Activated CD8-positive, alpha-beta T cell treated with anti-CD3 and anti-CD28 coated beads for 36 hours (primary cell): Measurements from ENCODE around the gene XRN1. TPM values are rescaled to one million over a fixed set of nuclear protein-coding genes. Genes with fewer than 3 reads are reported as not detected.
"Not testable (repeated sequence)": the region's sequence is repeated elsewhere in the genome, so short reads cannot be mapped to it uniquely, and the experiment has no call there.

Experiments used
- ATAC-seq: fragments of 200-7000 bp; cut with Tn5 transposase; one replicate; pipeline ENCODE4 v1.10.0; 2021; ENCODE audit warnings: mild to moderate bottlenecking, moderate library complexity
- CTCF ChIA-PET: fragments of 350-600 bp; sonication (Branson Sonifier 250); formaldehyde crosslinking; loops from one replicate; lab custom pipeline; 2021; ENCODE audit warnings: antibody characterized with exemption; lab: Charles Lee
- POLR2A ChIA-PET: fragments of 350-600 bp; sonication (Branson Sonifier 250); formaldehyde crosslinking; loops from one replicate; lab custom pipeline; 2021; ENCODE audit warnings: antibody characterized with exemption; lab: Charles Lee
- DNase-seq: peaks from one replicate; pipeline ENCODE4 v3.0.0-alpha.2; 2020
- H3K27ac Mint-ChIP-seq: one replicate; pipeline ENCODE4 v1.8.0; 2021; ENCODE audit warnings: mild to moderate bottlenecking, mixed read lengths
- H3K27me3 Mint-ChIP-seq: one replicate; pipeline ENCODE4 v1.8.0; 2021; ENCODE audit warnings: mixed read lengths
- H3K36me3 Mint-ChIP-seq: one replicate; pipeline ENCODE4 v1.8.0; 2021; ENCODE audit warnings: low read depth, mixed read lengths
- H3K4me1 Mint-ChIP-seq: one replicate; pipeline ENCODE4 v1.8.0; 2021; ENCODE audit warnings: low read depth, mixed read lengths
- H3K4me3 Mint-ChIP-seq: one replicate; pipeline ENCODE4 v1.8.0; 2021; ENCODE audit warnings: mild to moderate bottlenecking, moderate library complexity, mixed read lengths
- H3K9me3 Mint-ChIP-seq: one replicate; pipeline ENCODE4 v1.8.0; 2021; ENCODE audit warnings: mixed read lengths
- CTCF ChIP-seq: fragments of 200-600 bp; IDR thresholded peaks from one replicate; pipeline ENCODE4 v1.8.0; 2022; ENCODE audit warnings: antibody characterized with exemption, mild to moderate bottlenecking
- intact Hi-C: fragments of 100-400 bp; cut with micrococcal nuclease; formaldehyde crosslinking; loops from one replicate; pipeline ENCODE4 v1.10.0; 2022
- total RNA-seq, 2 experiments: library from RNA; stranded (reverse); gene quantifications; one replicate each; pipeline ENCODE4 v1.2.3, GENCODE V29; 2021

XRN1 gene
- total RNA-seq, 2 experiments from 2014 or later, result 41.3 to 43.5 TPM

GRCh38 chr3:142374687-142375086 is 73.2 kb downstream of the XRN1 start:
- no peak for TF ChIP-seq CTCF
- no peak overlapping the region for H3K4me3 Mint-ChIP-seq
- ATAC-seq (no peak), DNase-seq (no peak)
- H3K9me3 Mint-ChIP-seq, result no peaks in the 10 kb centered on the region
- no peaks in the 10 kb centered on the region for H3K27me3 Mint-ChIP-seq
- POLR2A ChIA-PET, result no interaction called here
- peaks cover 10% of the 10 kb centered on the region for H3K36me3 Mint-ChIP-seq
- intact Hi-C loops, result no loop called here
- CTCF ChIA-PET, result no interaction called here
- no peak overlapping the region for H3K27ac Mint-ChIP-seq
- H3K4me1 Mint-ChIP-seq, result peaks cover 4% of the 10 kb centered on the region

GRCh38 chr3:142369576-142369975 is 78.3 kb downstream of the XRN1 start:
- ATAC-seq, DNase-seq, H3K9me3 Mint-ChIP-seq, H3K27ac Mint-ChIP-seq, CTCF ChIA-PET, H3K4me1 Mint-ChIP-seq, H3K36me3 Mint-ChIP-seq, H3K4me3 Mint-ChIP-seq, H3K27me3 Mint-ChIP-seq, intact Hi-C loops, POLR2A ChIA-PET: not testable (repeated sequence)

GRCh38 chr3:142366434-142366833 is 81.4 kb downstream of the XRN1 start:
- H3K27me3 Mint-ChIP-seq, result no peaks in the 10 kb centered on the region
- CTCF ChIA-PET, result no interaction called here
- peaks cover 10% of the 10 kb centered on the region for H3K36me3 Mint-ChIP-seq
- intact Hi-C loops, result no loop called here
- POLR2A ChIA-PET, result interaction anchor here (1.0 kb wide), 1 partner anchor 41 kb away, joined by 4 read pairs; no protein-coding TSS in a partner anchor
- DNase-seq, result no peak
- H3K9me3 Mint-ChIP-seq, result no peaks in the 10 kb centered on the region
- H3K4me3 Mint-ChIP-seq, result no peak overlapping the region
- ATAC-seq, result peak; percentile 37
- no peaks in the 10 kb centered on the region for H3K4me1 Mint-ChIP-seq
- no peak for TF ChIP-seq CTCF
- no peak overlapping the region for H3K27ac Mint-ChIP-seq

GRCh38 chr3:142363936-142364467 is 83.8 kb downstream of the XRN1 start:
- ChIA-PET POLR2A (no interaction called here), CTCF (interaction anchor here (0.6 to 1.6 kb wide), 2 partner anchors 9 to 427 kb away, joined by 3 read pairs; no protein-coding TSS in a partner anchor)
- intact Hi-C loops, result no loop called here
- Mint-ChIP-seq H3K9me3 (no peaks in the 10 kb centered on the region), H3K27ac (peak overlapping the region; percentile 25), H3K4me1 (peaks cover 2% of the 10 kb centered on the region), H3K27me3 (no peaks in the 10 kb centered on the region), H3K36me3 (peaks cover 18% of the 10 kb centered on the region), H3K4me3 (no peak overlapping the region)
- no peak for TF ChIP-seq CTCF
- no peak for DNase-seq
- no peak for ATAC-seq

GRCh38 chr3:142363433-142363832 is 84.4 kb downstream of the XRN1 start:
- CTCF ChIA-PET, result interaction anchor here (1.6 kb wide), 1 partner anchor 9 kb away, joined by 3 read pairs; no protein-coding TSS in a partner anchor
- H3K4me1 Mint-ChIP-seq, H3K27me3 Mint-ChIP-seq, H3K27ac Mint-ChIP-seq, POLR2A ChIA-PET, H3K9me3 Mint-ChIP-seq, DNase-seq, ATAC-seq, H3K4me3 Mint-ChIP-seq, intact Hi-C loops: not testable (repeated sequence)
- H3K36me3 Mint-ChIP-seq, result peaks cover 17% of the 10 kb centered on the region

GRCh38 chr3:142359367-142359766 is 88.5 kb downstream of the XRN1 start:
- peaks cover 2% of the 10 kb centered on the region for H3K4me1 Mint-ChIP-seq
- peaks cover 37% of the 10 kb centered on the region for H3K36me3 Mint-ChIP-seq
- TF ChIP-seq CTCF, result no peak
- ATAC-seq (no peak), DNase-seq (no peak)
- CTCF ChIA-PET, result no interaction called here
- POLR2A ChIA-PET, result no interaction called here
- no peaks in the 10 kb centered on the region for H3K27me3 Mint-ChIP-seq
- no peaks in the 10 kb centered on the region for H3K9me3 Mint-ChIP-seq
- H3K27ac Mint-ChIP-seq, result peak overlapping the region; percentile 83
- H3K4me3 Mint-ChIP-seq, result no peak overlapping the region
- intact Hi-C loops, result no loop called here
